GM12801 (cell line): ENCODE data around the gene VPS4A.

ENCODE experiments used
- TF ChIP-seq, protein P1 (sequence below): IDR thresholded peaks from one replicate; pipeline ENCODE4 v1.5.1; 2011; ENCODE audit warnings: control low read depth; ENCODE audit not compliant: insufficient read length; ENCODE audit errors: extremely low read depth

Gene VPS4A

DNA sequence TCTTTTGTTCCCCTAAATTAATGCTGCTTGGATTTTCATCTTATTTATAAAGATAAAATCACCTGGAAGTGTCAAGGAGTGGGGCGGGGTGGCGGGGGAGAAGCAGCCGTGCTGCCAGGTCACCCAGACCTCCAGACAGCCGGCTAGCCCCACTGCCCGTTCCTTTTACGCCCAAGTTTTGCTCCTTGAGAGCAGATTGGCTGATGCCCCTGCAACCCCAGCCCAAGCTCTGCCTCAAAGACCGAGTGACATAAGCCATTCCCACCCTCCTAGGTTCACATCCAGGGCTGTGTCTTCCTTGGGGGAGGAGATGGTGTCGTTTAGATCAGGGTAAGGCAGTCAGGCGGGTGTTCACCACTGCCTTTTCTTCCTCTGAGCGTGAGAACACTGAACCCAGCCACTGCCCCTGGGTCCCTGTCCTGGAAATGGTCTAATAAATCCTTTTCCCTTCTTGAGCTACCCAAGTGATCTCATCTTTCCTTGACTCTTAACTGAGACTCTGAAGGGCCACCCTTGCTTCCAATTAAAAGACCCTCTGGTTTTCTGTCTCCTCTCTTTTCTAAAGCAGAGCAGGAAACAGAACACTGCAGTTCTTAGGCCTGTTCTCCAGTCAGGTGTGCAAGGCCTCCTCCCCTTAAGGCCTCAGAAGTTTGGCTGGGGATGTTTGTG is 13.6 kb downstream of the VPS4A start:
- TF ChIP-seq, protein P1, sequence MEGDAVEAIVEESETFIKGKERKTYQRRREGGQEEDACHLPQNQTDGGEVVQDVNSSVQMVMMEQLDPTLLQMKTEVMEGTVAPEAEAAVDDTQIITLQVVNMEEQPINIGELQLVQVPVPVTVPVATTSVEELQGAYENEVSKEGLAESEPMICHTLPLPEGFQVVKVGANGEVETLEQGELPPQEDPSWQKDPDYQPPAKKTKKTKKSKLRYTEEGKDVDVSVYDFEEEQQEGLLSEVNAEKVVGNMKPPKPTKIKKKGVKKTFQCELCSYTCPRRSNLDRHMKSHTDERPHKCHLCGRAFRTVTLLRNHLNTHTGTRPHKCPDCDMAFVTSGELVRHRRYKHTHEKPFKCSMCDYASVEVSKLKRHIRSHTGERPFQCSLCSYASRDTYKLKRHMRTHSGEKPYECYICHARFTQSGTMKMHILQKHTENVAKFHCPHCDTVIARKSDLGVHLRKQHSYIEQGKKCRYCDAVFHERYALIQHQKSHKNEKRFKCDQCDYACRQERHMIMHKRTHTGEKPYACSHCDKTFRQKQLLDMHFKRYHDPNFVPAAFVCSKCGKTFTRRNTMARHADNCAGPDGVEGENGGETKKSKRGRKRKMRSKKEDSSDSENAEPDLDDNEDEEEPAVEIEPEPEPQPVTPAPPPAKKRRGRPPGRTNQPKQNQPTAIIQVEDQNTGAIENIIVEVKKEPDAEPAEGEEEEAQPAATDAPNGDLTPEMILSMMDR, result no peak

DNA sequence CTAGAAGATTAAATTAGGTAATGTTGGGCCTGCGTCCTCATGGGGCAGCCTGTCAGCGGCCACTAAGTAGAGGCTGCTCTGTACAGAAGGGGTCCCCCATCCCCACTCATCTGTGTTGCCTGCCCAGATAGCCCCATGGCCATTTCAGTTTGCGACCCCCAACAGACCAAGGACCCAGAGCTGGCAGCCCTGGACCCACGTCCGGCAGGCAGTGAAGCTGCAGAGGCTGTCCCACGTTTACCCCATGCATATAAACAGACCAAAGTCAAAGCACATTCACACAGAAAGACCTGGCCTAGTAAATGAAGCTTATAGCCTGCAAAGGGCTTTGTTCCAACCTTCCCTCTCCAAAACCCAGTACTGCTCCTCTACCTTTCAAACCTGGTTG is 14.6 kb downstream of the VPS4A start:
- TF ChIP-seq, protein P1, result no peak

DNA sequence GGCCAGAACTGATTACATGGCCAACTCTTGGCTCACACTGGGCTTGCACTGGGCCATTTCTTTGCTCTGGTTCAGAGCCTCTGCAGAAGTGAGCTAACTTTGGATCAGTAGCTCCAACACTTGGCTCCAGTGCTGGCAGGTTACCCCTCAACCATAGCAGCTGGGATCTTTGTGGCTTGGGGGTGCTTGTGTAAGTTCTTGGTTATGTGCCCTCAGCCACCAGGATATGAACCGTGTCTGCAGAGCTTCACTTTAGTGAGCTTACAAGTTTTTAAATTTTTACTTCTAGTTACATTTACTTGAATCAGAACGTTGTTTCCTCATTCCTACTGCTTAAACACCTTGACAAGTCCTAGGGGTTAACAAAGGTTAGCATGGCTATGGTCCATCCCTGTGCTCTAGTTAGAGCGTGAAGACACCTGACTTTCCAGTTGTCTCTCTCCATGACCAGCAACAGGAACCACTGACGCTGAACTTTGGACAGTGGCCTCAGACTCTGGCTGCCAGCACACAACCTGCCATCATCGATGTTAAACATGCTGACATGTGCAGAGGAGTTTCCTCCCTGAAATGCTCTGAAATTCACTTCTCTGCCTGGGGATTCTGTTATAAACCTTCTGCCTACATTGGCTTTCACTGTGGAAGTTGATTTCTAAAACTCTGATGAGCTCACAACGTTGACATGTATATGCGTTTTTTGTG is 15.2 kb downstream of the VPS4A start:
- TF ChIP-seq, protein P1, result no peak

DNA sequence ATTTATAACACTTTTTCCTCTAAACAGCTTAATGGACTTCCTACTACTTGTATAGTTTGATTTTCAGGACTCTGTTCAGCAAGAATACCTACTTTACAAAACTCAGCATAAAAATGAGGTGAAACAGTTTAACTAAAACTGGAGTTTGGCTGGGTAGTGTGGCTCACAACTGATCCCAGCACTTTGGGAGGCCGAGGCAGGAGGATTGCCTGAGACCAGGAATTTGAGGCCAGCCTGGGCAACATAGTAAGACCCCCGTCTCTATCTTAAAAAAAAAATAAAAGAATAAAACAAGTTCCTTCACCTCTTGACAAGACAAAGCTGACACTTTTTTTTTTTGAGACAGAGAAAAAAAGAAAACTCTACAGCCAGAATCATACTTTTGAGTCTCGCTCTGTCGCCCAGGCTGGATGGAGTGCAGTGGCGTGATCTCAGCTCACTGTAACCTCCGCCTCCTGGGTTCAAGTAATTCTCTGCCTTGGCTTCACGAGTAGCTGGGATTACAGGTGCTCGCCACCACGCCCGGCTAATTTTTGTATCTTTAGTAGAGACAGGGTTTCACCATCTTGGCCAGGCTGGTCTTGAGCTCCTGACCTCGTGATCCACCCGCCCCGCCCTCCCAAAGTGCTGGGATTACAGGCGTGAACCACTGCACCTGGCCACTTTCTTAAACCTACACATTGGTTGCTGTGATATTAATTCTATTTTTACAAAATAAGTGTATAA is 16.6 kb downstream of the VPS4A start:
- TF ChIP-seq, protein P1, result no peak

DNA sequence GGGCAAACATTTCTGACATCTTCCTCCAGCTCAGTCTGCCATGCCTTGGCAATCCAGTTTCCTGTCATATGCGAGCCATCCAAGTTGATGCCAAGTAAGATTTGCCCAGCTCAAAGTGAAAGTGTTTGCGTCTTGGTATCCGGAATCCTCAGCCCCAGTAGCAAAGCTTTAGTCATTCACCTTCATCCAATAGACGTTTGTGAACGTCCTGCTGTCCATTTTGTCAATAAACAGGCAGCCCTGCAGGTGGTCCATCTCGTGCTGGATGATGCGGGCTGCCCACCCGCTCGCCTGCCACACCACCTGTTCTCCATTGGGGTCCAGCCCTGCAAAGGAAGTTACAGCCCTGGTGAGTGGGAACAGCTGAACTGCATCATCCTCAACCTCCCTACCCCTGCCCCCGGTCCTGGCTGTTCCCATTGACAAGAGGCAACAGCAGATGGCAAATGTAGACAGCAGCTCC is 17.7 kb downstream of the VPS4A start:
- TF ChIP-seq, protein P1, result no peak

DNA sequence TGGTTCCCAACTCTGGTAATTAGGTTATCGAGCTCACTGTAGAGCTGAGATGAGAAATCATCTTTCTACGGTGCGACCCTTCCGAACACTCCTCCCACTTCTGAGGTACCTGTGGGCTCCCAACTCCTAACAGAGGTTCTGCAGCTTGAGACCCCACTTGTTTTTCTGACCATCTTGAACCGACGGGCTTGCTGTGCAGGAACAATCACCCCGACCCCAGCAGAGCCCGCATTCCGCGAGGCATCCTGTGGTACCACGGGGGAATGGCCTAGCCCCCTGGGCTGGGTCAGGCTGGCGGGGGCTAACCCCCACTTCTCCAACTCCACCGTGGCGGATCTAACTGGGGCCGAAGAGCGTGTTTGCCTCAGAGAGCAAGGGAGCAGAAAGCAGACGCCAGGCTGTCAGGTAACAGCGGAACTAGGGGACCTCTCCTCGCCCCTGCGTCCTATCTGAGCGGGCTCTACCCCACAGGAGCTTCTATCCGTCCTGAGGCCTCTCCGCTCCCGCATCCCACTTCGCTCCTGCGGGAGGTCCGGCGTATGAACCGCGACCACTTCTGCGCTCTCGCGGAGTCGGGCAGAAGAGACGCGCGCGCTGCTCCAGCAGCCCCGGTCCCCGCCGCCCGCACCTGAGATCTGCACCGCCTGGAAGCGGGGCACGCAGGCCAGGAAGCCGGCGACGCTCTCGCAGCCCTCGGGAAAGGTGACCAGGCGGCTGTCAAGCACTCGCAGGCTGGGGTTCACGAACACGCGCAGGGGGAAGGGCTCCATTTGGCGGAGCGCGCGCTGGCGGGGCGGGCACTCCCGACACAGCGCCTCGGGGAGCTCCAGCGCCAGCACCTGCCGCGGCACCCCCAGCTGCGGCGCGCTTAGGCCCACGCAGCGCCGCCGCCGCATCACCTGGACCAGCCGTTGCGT is 18.5 kb downstream of the VPS4A start:
- TF ChIP-seq, protein P1, result no peak
